Thyroid gland (tissue), 4 donors: ENCODE data around the gene AKNA.

ENCODE experiments used
- POLR2A ChIP-seq, 2 donors: fragments of 450-650 bp; IDR thresholded peaks; one replicate each; pipeline ENCODE4 v1.6.1; 2017; ENCODE audit warnings: antibody characterized with exemption in 2 of 2, mild to moderate bottlenecking in 2 of 2, moderate library complexity in 1 of 2
- TF ChIP-seq, protein P1 (sequence below), 6 experiments: fragments of 200-600 bp in 3 of 6; fragments of 450-650 bp in 3 of 6; sonication (generic) in 3 of 6; IDR thresholded peaks; one replicate each; pipeline ENCODE4 v1.5.1; 2016 to 2019; ENCODE audit warnings: antibody characterized with exemption in 6 of 6, mild to moderate bottlenecking in 2 of 6, inconsistent platforms in 1 of 6, moderate library complexity in 1 of 6

DNA sequence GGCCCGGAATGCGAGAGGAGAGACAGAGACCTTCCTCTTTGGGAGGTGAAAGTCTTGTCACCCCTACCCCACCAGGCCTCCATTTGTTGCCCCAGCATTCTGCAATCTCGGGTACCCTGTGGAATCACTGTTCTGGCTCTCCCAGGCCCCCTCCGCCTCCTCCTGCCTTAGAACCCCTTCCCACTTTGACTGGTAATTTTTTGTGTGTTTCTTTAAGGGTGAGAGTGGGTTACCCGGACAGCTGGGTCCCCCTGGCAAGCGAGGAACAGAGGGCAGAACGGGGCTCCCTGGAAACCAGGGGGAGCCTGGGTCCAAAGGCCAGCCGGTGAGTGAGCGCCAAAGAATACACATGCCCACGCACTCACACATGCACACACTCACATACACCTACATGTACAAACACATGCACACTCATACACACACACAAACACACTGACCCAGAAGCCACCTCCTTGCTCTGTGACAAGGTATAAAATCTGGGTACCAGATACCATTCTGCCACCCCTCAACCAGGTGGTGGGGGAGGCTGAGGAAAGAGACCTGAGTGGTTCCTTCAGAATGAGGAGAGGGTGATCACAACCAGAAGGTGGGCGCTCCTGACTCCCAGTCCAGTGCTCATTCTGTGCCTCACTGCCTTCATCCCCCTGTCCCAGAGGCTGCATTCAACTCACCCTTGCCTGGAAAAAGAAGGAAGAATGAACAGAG, 95.7 kb downstream of the AKNA start:
- TF ChIP-seq, protein P1, sequence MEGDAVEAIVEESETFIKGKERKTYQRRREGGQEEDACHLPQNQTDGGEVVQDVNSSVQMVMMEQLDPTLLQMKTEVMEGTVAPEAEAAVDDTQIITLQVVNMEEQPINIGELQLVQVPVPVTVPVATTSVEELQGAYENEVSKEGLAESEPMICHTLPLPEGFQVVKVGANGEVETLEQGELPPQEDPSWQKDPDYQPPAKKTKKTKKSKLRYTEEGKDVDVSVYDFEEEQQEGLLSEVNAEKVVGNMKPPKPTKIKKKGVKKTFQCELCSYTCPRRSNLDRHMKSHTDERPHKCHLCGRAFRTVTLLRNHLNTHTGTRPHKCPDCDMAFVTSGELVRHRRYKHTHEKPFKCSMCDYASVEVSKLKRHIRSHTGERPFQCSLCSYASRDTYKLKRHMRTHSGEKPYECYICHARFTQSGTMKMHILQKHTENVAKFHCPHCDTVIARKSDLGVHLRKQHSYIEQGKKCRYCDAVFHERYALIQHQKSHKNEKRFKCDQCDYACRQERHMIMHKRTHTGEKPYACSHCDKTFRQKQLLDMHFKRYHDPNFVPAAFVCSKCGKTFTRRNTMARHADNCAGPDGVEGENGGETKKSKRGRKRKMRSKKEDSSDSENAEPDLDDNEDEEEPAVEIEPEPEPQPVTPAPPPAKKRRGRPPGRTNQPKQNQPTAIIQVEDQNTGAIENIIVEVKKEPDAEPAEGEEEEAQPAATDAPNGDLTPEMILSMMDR (IDR thresholded peaks at IDR 0.05), result no peak
- TF ChIP-seq POLR2A (IDR thresholded peaks at IDR 0.05), result no peak
